ENCODE results near the gene AGK. TPM values are rescaled to one million over a fixed set of nuclear protein-coding genes. Genes with fewer than 3 reads are reported as not detected.

Gene AGK
- total and polyA plus RNA-seq, 8 donors, result 2.9 to 42.8 (median 12.7) TPM

- peaks cover 0 to 37% (median 27%) of the 10 kb centered on the region in 4 donors for H3K36me3 ChIP-seq
- H3K4me1 ChIP-seq, result no peaks in the 10 kb centered on the region
- WGBS, 5 donors, result 86 to 94% (median 89%) methylated on average over 3 of the region's 3 CpGs
- no peak for TF ChIP-seq EP300 (IDR thresholded peaks at IDR 0.05)
- no peak overlapping the region for H3K27ac ChIP-seq
- intact Hi-C loops (cut with DNase I; ENCODE audit: low total_unique reads), result no loop called here
- no peak for DNase-seq
- no peak overlapping the region for H3K4me3 ChIP-seq
- H3K27me3 ChIP-seq, result no peaks in the 10 kb centered on the region
- no peaks in the 10 kb centered on the region for H3K9me3 ChIP-seq
Observed at GRCh38 chr7:141590666-141591065, 39.5 kb downstream of the AGK start.

DNA sequence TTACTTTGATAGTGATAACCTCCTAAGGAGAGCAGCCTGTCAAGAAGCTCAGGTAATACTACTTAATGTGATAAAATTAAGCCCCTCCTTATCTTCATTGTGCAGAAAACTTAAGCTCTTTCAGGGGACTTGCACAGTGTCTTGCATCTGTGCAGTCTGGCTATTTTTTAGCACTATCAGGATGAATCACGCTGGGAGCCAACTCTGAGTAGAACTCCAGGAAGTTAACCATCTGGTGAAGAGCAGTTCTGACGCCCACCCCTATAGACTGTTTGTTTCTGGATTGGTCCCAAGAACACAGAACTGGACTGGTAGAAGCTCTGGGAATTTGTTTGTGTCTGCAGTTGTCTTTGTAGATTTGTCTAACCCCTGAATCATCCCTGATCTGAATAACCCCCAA lies 41.9 kb downstream of the AGK start:
- Histone ChIP-seq H3K9me3 (no peaks in the 10 kb centered on the region), H3K4me1 (no peaks in the 10 kb centered on the region), H3K27me3 (no peaks in the 10 kb centered on the region), H3K36me3 (peaks cover 6 to 50% (median 31%) of the 10 kb centered on the region in 4 donors), H3K27ac (no peak overlapping the region), H3K4me3 (no peak overlapping the region)
- intact Hi-C loops (cut with DNase I; ENCODE audit: low total_unique reads), result no loop called here
- no peak for TF ChIP-seq POLR2AphosphoS5 (IDR thresholded peaks at IDR 0.05)
- TF ChIP-seq, protein P1, sequence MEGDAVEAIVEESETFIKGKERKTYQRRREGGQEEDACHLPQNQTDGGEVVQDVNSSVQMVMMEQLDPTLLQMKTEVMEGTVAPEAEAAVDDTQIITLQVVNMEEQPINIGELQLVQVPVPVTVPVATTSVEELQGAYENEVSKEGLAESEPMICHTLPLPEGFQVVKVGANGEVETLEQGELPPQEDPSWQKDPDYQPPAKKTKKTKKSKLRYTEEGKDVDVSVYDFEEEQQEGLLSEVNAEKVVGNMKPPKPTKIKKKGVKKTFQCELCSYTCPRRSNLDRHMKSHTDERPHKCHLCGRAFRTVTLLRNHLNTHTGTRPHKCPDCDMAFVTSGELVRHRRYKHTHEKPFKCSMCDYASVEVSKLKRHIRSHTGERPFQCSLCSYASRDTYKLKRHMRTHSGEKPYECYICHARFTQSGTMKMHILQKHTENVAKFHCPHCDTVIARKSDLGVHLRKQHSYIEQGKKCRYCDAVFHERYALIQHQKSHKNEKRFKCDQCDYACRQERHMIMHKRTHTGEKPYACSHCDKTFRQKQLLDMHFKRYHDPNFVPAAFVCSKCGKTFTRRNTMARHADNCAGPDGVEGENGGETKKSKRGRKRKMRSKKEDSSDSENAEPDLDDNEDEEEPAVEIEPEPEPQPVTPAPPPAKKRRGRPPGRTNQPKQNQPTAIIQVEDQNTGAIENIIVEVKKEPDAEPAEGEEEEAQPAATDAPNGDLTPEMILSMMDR (IDR thresholded peaks at IDR 0.05), result no peak
- no peak for TF ChIP-seq EP300 (IDR thresholded peaks at IDR 0.05)
- no peak for TF ChIP-seq POLR2A (IDR thresholded peaks at IDR 0.05)
- 41 to 47% (median 46%) methylated on average over 2 of the region's 2 CpGs for WGBS, 5 donors
- peak in 1 of 2 donors; percentile 29 for DNase-seq

GRCh38 chr7:141597966-141598365 lies 46.8 kb downstream of the AGK start:
- H3K4me1 ChIP-seq, result no peaks in the 10 kb centered on the region
- intact Hi-C loops (cut with DNase I; ENCODE audit: low total_unique reads), result no loop called here
- no peak for DNase-seq
- peaks cover 6 to 61% (median 43%) of the 10 kb centered on the region in 4 donors for H3K36me3 ChIP-seq
- no peaks in the 10 kb centered on the region for H3K9me3 ChIP-seq
- no peak overlapping the region for H3K4me3 ChIP-seq
- H3K27ac ChIP-seq, result no peak overlapping the region
- no peaks in the 10 kb centered on the region for H3K27me3 ChIP-seq
- 78 to 97% (median 87%) methylated on average over 2 of the region's 2 CpGs for WGBS, 5 donors
- TF ChIP-seq, protein P1 (IDR thresholded peaks at IDR 0.05), result no peak
- TF ChIP-seq POLR2AphosphoS5 (IDR thresholded peaks at IDR 0.05), result no peak
- TF ChIP-seq POLR2A (IDR thresholded peaks at IDR 0.05), result no peak

DNA sequence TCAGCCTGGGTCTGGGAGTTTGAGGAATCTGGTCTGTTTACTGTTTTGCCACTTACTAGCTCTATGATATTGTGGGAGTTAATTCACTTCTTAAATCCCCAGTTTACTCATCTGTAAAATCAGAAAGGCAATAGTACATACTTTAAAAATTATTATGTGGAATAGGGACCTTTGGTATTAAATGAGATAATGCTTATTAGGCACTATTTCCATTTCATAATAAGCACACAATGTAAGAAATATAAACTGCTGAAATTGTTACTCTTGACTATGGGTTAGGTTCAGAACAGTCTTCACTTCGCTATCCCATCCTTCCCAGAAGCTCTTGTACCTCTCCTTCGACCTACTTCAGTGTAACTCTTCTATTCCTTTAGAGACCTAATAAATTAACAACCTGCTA lies 47.2 kb downstream of the AGK start:
- TF ChIP-seq POLR2A (IDR thresholded peaks at IDR 0.05) (no peak), POLR2AphosphoS5 (IDR thresholded peaks at IDR 0.05) (no peak), EP300 (IDR thresholded peaks at IDR 0.05) (no peak)
- TF ChIP-seq, protein P1 (IDR thresholded peaks at IDR 0.05), result no peak
- Histone ChIP-seq H3K9me3 (no peaks in the 10 kb centered on the region), H3K4me3 (no peak overlapping the region), H3K36me3 (peaks cover 6 to 56% (median 39%) of the 10 kb centered on the region in 4 donors), H3K27me3 (no peaks in the 10 kb centered on the region), H3K27ac (no peak overlapping the region), H3K4me1 (no peaks in the 10 kb centered on the region)
- no peak for DNase-seq
- intact Hi-C loops (cut with DNase I; ENCODE audit: low total_unique reads), result no loop called here
- WGBS, 5 donors, result 95 to 100% (median 98%) methylated on average over 2 of the region's 2 CpGs

- no peaks in the 10 kb centered on the region for H3K27me3 ChIP-seq
- TF ChIP-seq POLR2A (IDR thresholded peaks at IDR 0.05) (no peak), EP300 (IDR thresholded peaks at IDR 0.05) (no peak), POLR2AphosphoS5 (IDR thresholded peaks at IDR 0.05) (no peak)
- TF ChIP-seq, protein P1 (IDR thresholded peaks at IDR 0.05), result no peak
- H3K36me3 ChIP-seq, result peaks cover 6 to 39% (median 32%) of the 10 kb centered on the region in 4 donors
- intact Hi-C loops (cut with DNase I; ENCODE audit: low total_unique reads), result no loop called here
- no peak overlapping the region for H3K27ac ChIP-seq
- WGBS, 5 donors, result 79 to 88% (median 84%) methylated on average over 4 of the region's 4 CpGs
- H3K4me1 ChIP-seq, result no peaks in the 10 kb centered on the region
- H3K4me3 ChIP-seq, result no peak overlapping the region
- no peak for DNase-seq
- H3K9me3 ChIP-seq, result no peaks in the 10 kb centered on the region
Observed at GRCh38 chr7:141600168-141601006, 49.2 kb downstream of the AGK start.

Measured in stomach (tissue), 9 donors.